Forelimb muscle (tissue), 1 donor: Measurements from ENCODE around the gene ITSN1. TPM values are rescaled to one million over a fixed set of nuclear protein-coding genes. Genes with fewer than 3 reads are reported as not detected.

Experiments used
- DNase-seq: peaks from one replicate; pipeline ENCODE4 v3.0.0-alpha.2; 2013; ENCODE audit warnings: low read depth
- polyA plus RNA-seq: library from polyadenylated mRNA; unstranded; fragments of 120-200 nt; gene quantifications from one replicate; pipeline ENCODE4 v1.2.1, GENCODE V29; 2013; ENCODE audit not compliant: insufficient read length

ITSN1 gene
- polyA plus RNA-seq, 1 donor: 32.7 TPM

DNA sequence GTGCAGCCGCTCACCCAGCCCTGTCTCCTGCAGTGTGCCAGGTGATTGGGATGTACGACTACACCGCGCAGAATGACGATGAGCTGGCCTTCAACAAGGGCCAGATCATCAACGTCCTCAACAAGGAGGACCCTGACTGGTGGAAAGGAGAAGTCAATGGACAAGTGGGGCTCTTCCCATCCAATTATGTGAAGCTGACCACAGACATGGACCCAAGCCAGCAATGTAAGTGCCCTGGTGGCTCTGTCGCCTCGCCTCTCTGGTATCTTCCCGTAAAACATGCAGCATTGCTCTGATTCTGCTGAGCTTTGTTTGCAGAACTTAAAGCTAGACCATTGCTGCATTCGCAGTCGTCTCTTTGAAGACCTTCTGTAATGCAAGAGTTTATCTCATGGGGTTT lies 194.1 kb downstream of the ITSN1 start:
- DNase-seq: no peak

DNA sequence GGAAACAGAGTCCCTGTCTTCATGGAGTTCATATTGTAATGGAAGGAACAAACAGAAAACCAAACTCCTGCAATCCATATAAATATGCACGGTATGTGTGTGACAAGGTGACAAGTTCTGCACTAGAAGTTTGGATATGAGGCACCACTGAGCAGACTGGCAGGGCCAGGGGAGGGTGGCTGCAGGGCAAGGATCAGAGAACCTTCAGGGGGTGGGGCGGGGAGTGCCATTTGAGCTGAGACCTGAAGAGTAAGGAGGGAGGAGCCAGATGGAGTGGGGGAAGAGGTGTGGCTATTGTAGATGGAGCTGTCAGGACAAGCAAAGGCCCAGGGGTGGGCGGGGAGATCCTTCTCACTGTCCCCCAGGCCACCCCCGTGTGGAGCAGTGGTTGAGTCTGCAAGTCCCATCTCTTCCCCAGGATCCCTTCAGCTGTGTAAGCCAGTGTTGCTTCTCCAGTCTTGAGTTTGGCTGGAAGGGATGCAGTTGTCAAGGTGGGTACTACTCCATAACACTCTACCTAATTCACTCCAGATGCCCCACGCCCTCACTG lies 196.9 kb downstream of the ITSN1 start:
- no peak for DNase-seq

DNA sequence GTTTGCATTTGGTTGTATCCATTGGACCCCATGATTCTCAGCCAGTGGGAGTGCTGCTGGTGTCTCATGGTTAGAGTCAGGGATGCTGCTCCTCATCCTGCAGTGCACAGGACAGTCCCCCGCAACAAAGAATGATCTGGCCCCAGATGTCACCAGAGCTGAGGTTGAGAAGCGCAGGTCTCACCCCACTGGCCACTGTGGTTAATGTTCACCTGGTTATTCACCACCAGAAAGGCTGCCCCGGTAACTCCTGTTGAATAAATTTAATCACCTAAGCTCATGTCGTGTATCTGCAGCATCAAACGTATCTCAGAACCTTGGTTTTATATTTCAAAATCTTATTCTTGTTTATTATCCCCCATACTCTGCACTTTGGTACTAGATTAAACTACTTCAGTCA lies 197.5 kb downstream of the ITSN1 start:
- no peak for DNase-seq

DNA sequence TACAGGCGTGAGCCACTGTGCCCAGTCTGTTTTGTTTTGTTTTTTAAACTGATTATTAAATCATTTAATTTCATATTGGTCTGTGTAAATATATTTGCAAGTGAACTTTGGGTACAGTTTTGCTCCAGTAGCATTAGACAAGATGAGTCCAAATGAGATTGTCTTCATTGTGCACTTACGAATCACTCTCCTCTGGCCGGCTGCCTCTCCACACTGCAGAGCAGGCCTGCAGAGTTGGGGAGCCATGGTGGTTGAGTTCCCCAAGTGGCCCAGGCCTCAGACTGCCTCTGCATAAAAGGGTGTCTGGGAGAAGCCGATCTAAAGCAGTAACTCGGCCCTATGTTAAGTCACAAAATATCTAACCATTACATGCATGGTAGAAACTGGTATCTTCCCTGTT lies 198.5 kb downstream of the ITSN1 start:
- no peak for DNase-seq

DNA sequence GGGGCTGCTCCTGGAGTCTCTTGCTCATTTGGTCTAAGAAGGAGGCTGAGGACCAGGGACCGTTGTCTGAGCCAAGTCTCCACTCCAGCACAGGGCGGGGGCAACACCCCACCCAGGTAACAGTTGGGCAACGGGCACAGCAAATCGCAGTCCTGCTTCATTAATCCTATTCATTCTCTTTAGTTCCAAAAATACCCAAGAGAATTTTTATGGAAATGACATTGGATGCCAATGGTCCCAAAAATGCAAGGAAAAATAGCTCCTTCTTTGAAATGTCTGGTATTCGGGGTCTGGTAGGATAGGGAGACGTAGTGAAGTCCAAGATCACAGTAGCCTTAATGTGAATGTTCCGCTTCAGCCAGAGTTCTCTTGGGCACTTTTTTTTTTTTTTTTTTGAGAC lies 199.3 kb downstream of the ITSN1 start:
- no peak for DNase-seq

DNA sequence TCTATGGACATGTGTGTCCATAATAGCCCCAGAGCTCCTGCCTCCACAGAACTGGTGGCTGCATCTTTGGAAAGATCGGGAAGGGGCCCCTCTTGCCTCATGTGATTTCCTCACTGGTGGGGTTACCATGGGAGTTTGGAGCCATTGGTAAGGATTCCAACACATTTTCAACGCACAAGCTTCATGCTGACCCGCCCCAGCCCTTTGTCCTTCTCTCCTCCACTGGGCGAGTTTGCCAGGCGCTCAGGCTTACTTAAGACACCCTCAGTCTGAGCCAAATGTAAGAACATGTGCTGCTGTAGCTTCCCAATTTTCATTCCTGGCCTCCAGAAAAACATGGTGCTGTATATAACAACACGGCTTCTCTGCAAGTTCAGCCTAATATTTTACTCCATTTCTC lies 200.9 kb downstream of the ITSN1 start:
- DNase-seq: no peak

DNA sequence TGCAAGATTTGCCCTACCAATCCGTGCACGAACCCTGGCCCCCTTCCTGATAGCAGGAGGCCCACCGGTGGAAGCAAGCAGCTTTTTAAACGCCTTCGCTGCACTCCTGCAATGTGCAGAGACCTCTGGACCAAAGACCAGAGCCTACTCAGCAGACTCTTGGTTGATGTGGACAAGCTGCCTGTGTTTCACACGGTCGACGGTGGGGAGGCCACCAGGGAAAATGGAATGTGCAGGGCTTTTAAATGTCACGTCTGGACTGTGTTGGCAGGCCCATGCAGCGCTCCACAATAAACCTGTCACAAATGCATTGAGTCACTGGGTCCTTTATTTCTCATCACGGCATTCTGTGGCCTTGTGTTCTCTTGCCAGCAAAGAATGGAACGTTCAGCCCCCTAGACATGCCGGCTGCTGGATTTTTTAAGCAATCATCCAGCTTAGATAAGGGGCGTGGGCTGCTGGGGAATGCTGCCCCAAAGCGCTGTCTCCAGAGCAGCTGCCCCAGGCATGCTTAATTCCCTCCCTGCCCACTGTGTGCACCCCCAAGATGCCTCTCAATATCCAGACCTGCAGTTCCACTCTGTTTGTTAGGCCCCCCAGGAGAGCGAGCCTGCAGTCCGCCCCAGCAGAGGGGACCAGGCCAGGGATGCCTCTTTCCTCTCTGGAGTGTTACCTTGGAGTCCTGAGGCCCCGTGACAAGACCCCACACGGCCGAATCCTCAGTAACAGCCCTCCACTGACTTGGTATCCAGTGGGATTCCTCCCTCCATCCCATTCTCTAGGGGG lies 202.0 kb downstream of the ITSN1 start:
- no peak for DNase-seq

DNA sequence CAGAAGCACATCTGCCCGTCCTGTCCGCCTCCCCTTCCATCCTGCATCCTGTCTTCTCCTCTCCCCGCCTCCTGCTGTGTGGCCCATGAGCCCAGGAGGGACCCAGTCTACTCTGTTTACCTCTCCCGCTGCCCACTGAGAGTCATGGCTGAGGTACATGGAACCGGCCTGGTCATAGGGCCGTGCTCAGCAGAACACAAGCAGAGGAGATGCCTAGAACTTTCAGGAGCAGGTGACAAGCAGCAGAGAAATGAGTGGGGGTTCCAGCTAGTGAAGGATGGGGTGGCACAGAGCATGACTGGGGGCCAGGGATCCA lies 202.5 kb downstream of the ITSN1 start:
- no peak for DNase-seq

DNA sequence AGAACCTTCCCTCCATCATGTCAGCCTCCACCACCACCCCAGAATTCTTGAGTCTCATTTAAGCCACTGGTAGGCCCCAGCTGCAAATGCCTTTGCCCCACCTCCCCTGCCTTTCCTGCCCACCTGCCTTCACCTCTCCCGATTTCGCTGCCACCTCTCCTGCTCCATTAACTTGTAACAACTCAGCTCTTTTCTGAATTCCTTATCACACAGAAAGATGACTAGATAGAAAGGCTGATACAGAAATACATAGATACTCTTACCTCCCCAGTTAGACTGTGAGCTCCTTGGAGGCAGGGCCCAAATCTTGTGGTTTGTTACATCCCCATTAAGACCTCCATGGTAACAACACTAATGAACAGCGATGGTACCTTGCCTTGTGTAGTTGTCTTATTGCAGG lies 203.8 kb downstream of the ITSN1 start:
- no peak for DNase-seq

DNA sequence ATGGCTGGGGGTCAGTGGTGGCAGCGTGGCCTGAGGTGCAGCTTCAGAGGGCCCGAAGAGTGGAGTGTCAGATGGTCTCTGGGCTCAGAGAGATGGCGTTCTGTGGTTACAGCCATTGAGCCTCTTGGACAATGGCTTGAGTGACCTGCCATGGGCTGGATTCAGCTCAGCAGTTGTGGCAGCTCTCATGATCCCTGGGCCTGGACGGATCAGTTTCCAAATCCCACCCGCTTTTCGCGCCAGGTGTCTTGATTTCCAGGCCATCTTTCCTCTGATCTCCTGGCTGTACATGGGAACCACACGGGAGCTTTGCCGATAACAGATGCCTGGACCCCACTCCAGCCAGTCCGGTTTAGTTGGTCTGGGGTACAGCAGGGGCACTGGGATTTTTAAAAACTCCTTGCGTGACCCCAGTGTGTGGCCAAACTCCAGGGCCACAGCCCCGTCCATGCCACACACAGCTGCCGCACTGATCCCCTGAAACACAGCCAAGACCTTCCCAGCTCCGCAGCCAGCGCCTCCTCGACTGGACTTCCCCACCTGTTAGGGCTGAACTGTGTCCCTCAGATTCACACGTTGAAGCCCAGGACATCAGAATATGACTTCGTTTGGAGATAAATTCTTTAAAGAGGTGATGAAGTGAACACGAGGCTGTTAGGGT lies 205.4 kb downstream of the ITSN1 start:
- no peak for DNase-seq

DNA sequence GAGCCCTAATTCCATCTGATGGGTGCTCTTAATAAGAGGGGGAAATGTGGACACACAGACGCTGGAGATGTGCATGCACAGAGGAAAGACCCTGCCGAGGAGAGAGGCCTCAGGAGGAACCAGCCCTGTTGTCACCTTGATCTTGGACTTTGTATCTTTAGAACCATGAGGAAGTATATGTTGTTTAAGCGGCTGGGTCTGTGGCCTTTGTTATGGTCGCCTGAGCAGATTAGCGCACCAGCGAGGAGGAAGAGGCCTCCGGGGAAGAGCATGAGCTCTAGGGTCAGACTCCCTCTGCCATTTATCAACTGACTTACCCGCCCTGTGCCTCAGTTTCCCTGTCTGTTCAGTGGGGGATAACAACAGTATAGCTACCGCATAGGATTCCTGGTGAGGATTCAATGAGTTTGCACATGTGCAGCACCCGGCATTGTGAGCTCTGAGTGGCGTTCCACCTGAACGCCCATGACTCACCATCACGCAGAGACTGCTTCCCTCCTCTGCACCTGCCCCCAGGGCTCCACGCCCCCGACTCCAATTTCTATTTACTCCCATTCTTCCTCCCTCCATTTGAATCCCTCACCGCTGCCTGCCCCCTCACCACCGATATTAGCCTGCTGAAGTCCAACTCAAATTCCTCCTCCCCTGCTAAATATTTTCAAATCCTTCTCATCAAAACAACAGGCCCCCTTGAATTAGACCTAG lies 206.1 kb downstream of the ITSN1 start:
- no peak for DNase-seq

DNA sequence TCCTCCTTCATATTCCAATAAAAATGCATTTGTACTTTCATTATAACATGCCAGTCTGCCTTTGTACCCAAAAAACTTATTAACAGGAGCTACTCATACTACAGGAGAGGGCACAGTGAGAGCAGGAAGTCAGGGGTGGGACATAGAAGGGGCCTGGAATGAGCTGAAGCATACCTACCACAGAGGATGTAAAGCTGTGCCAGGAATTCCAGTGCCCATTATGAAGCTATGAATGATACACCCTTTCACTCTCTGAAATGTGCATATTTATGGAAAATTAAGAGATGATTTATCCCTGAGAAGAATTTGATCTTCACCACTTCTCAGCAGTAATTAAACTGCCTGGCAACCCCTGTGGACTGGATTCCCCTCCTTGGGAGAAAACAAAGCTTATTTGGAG lies 207.5 kb downstream of the ITSN1 start:
- DNase-seq: no peak

DNA sequence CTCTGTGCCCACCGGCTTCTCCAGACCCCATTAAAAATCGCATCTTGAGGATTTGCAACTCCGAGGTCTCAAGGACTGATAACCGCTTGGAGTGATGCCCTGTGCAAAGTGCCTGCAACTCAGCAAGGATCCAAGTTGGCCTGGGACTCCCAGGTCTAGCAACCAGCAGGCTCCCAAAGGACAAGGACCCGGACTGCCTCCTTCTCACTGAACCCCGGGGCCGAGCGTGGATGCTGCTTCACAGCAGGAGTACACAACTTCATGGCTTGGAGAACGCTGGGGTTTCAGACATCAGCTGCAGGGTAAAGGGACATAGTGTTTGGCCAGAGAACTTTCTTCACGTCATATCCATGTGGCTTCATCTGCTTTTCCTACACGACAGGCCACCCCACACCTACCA lies 208.1 kb downstream of the ITSN1 start:
- DNase-seq: no peak

DNA sequence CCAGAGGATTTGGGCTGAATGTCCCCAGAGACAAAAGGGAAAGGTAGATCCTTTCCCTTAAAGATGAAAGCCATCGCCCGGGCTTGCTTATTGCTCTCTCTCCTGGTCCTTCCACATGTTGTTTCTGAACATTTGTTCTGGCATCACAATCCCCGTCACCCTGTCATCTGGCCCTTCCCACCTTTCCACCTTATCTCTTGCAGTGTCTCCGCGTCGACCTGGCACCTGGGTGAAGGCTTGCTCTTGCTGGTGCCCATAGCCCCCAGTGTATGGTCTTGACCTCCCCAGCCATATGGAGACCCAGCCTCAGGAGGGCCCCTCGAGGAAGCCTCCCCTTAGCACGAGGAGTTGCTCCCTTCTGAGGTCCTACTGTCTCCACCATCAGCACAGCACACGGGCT lies 208.7 kb downstream of the ITSN1 start:
- no peak for DNase-seq

DNA sequence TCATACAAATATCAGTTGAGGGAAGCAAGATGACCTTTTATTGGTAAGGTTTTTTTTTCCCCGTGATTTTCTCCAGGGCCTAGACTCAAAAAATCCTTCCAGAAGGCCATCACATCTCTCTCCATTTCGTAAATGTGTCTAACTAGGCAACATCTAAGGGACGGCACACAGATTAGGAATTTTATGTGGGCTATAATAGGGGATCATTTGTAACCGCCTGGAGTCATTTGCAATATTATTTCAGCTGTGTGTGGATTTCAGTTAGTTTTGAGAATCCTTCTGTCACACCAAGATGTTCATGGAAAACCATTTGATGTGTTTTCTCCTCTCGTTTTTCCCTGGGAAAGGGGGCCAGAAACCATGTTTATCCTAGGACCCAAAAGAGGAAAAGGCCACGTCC lies 210.2 kb downstream of the ITSN1 start:
- DNase-seq: no peak

DNA sequence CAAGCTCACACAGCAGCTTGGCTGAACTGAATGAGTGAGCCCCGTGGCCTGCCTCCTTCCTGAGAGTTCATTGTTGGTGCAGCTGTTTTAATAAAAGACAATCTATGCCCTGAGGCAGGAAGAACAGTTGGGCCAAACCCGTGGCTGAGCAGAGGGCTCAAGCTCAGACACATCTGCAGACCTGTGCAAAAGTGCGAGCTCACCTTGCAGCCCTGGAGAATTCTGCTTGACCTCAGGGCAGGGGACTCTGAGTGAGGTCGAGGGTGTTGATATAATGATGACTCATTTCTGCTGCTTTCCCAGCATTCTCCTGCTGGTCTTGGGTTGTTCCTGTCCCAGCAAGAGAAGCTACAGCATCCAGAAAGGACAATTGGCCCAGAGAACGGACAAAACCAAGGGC lies 212.3 kb downstream of the ITSN1 start:
- no peak for DNase-seq

DNA sequence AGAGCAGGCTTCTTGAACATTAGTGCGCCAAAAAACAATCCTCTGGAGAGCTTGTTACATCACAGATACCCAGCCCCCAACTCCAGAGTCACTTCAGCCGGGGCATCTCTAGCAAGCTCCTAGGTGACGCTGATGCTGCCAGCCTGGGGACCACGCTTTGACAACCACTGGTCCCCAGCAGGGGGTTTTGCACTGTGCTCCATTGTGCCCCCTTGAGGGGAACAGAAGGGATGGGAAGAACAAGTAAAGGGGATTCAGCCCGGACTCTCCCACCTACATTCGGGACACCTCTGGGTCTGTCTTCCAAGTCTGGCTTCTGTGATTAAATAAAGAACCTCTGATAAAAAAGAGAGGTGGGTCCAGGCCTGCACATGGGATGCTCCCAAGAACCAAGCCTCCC lies 212.9 kb downstream of the ITSN1 start:
- DNase-seq: no peak

DNA sequence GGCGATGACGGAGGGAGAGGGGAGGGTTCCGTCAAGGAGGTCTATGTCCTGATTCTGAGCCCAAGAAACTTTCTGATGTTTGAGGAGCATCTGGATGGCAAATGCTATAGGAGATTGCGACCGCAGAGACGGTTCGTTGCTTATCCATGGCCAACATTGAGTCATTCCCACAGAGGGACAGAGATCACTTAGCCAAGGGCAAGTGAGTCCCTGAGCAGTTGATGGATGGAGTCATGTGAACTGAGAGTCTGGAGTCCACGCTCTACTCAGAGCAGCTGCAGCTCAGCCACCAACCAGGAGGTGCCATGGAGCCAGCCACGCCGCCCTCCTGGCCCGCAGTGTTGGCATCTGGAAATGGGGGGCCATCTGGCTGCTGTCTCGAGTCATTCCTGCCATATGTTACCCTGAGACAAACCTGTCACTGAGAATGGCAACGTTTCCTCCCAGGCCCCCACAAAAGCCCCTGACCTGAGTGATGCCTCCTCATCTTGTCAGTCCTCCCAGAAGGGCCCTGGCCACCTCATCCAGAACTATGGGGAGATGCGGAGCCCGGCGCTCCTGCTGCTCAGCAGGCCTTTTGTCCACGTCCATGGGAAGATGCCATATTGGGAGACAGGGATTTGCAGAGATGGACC lies 214.7 kb downstream of the ITSN1 start:
- DNase-seq: no peak

DNA sequence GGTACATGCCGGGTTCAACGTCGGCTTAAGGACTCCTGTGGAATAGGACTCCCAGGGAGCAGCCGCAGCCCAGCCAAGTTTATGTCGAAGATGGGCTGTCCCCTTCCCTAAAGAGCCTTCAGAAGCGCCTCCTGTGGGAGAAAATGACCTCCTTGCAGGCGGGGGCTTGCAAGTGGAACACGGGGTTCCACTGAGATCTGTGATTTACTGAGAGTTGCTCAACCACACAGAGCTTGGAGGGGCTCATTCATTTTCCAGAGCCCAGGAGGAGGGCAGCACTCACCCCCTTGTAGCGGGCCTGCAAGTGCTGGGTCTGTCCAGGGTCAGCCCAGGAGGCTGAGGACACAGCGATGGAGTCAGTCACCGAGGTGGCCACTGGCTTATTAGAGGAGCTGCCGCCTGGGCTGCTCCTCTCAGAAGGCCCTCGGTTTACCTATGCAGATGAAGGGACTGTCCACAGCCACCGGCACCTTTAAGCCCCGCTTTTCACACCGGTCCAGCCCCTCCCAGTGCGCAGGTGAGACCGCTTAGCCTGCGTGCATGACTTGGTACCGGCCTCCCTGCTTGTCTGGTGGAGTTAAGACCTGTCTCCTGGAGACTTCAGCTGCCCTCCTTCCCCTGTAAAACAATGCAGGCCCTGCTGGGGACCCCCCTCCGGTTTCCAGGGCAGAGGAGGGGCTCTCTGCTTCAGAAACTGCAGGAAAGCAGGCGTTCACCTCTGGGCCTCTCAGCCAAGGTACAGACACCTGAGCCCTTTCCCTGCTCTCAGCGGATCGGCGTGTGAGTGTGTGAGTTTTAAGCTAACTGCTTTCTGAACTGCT lies 215.8 kb downstream of the ITSN1 start:
- no peak for DNase-seq

DNA sequence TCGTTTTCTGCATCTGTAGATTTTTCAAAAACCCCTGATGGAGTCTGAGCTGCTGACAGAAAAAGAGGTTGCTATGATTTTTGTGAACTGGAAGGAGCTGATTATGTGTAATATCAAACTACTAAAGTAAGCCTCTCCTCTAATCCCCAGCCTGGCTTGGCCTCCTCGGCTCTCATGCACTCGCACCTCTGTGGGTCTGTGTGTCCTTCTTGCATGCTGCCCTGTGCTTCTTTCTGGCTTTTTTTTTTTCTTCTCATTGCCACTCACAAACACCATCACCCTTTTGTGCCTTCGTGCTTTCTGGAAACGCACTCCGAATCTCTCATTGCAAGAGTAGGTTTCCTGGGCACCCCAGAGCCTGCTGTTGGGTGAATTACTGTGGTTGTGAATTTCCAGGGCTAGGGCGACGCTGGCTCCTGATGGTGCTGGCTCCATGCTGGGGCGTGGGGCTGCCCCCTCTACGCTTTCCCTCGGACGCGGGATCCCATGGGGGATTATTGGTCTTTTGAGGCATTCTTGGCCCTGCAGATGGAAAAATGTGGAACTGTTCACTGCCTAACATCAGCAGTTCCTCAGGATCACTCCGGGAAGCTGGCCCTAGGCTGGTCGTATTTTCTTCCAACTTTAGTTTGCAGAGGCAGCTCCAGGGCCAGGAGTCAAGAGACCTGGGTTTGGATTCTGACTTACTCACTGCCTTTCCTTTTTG lies 216.5 kb downstream of the ITSN1 start:
- DNase-seq: no peak
